ENCODE data around the gene MCUR1. TPM values are rescaled to one million over a fixed set of nuclear protein-coding genes. Genes with fewer than 3 reads are reported as not detected.

MCUR1 gene
- total RNA-seq, 2 experiments from 2014 or later: 3.2 to 4.5 TPM

DNA sequence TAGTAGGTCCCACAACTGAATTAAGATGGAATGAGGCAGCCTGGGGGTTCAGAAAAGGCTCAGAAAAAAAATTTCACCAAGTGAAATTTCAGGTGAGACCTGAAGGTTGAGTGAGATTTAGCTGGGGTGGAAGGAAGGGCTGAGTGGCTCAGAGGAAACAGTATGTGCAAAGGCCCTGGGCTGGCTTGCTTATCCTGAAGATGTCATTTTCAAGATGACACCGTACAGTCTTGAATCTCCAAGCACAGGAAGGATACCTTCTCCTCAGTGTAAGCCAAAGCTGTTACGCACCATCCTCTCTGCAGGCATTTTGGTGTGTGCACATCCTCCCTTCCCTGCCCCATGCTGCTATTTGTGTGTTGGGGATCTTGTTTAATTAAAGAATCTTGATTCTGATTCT is 59.7 kb downstream of the MCUR1 start:
- Mint-ChIP-seq H3K4me3 (no peak overlapping the region), H3K36me3 (ENCODE audit: low read depth) (no peaks in the 10 kb centered on the region), H3K27ac (no peak overlapping the region), H3K4me1 (ENCODE audit: low read depth) (no peaks in the 10 kb centered on the region), H3K9me3 (no peaks in the 10 kb centered on the region), H3K27me3 (no peaks in the 10 kb centered on the region)
- POLR2A ChIA-PET: no interaction called here
- Histone ChIP-seq H3K4me1 (ENCODE audit: insufficient read depth, low read length) (peaks cover 4% of the 10 kb centered on the region), H3K9me3 (ENCODE audit: control insufficient read depth in 1 of 2, insufficient read depth in 1 of 2, low read length in 2 of 2) (no peaks in the 10 kb centered on the region), H3K27me3 (ENCODE audit: control insufficient read depth in 1 of 2, insufficient read depth in 2 of 2, low read length in 2 of 2) (no peaks in the 10 kb centered on the region), H3K4me3 (ENCODE audit: low read length) (no peak overlapping the region), H3K27ac (ENCODE audit: low read depth in 1 of 2, low read length in 2 of 2) (no peak overlapping the region), H3K36me3 (ENCODE audit: insufficient read depth, low read length) (no peaks in the 10 kb centered on the region)
- CTCF ChIA-PET: no interaction called here
- TF ChIP-seq, protein P1, sequence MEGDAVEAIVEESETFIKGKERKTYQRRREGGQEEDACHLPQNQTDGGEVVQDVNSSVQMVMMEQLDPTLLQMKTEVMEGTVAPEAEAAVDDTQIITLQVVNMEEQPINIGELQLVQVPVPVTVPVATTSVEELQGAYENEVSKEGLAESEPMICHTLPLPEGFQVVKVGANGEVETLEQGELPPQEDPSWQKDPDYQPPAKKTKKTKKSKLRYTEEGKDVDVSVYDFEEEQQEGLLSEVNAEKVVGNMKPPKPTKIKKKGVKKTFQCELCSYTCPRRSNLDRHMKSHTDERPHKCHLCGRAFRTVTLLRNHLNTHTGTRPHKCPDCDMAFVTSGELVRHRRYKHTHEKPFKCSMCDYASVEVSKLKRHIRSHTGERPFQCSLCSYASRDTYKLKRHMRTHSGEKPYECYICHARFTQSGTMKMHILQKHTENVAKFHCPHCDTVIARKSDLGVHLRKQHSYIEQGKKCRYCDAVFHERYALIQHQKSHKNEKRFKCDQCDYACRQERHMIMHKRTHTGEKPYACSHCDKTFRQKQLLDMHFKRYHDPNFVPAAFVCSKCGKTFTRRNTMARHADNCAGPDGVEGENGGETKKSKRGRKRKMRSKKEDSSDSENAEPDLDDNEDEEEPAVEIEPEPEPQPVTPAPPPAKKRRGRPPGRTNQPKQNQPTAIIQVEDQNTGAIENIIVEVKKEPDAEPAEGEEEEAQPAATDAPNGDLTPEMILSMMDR (IDR thresholded peaks at IDR 0.05): no peak
- ATAC-seq (ENCODE audit: poor library complexity) (no peak), DNase-seq (no peak)
- intact Hi-C loops (cut with DNase I, micrococcal nuclease): no loop called here

DNA sequence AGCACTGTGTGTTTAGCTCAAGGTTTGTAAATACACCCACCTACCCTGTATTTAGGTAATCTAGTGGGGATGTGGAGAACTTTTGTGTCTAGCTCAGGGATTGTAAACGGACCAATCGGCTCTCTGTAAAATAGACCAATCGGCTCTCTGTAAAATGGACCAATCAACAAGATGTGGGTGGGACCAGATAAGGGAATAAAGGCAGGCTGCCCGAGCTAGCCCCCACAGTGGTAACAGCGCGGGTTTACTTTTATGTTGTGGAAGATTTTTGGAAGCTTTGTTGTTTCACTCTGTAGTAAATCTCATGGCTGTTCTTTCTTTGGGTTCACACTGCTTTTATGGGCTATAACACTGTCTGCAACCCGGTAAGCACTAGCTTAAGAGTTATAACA is 70.6 kb downstream of the MCUR1 start:
- intact Hi-C loops (cut with DNase I, micrococcal nuclease): no loop called here
- no peak overlapping the region for H3K4me3 ChIP-seq (ENCODE audit: low read length)
- H3K4me3 Mint-ChIP-seq: no peak overlapping the region
- no peaks in the 10 kb centered on the region for H3K27me3 Mint-ChIP-seq
- H3K36me3 Mint-ChIP-seq (ENCODE audit: low read depth): no peaks in the 10 kb centered on the region
- H3K4me1 ChIP-seq (ENCODE audit: insufficient read depth, low read length): peaks cover 8% of the 10 kb centered on the region
- no peak overlapping the region for H3K27ac Mint-ChIP-seq
- no peaks in the 10 kb centered on the region for H3K9me3 Mint-ChIP-seq
- TF ChIP-seq, protein P1 (IDR thresholded peaks at IDR 0.05): no peak
- peaks cover 4% of the 10 kb centered on the region for H3K4me1 Mint-ChIP-seq (ENCODE audit: low read depth)
- DNase-seq (no peak), ATAC-seq (ENCODE audit: poor library complexity) (no peak)
- H3K9me3 ChIP-seq (ENCODE audit: control insufficient read depth in 1 of 2, insufficient read depth in 1 of 2, low read length in 2 of 2): peaks cover 0 to 27% of the 10 kb centered on the region in 2 experiments
- H3K27ac ChIP-seq (ENCODE audit: low read depth in 1 of 2, low read length in 2 of 2): no peak overlapping the region
- POLR2A ChIA-PET: interaction anchor here (0.8 kb wide), 1 partner anchor 32 kb away, joined by 3 read pairs; the partner anchor contains the start of gene RANBP9
- no peaks in the 10 kb centered on the region for H3K27me3 ChIP-seq (ENCODE audit: control insufficient read depth in 1 of 2, insufficient read depth in 2 of 2, low read length in 2 of 2)
- no peaks in the 10 kb centered on the region for H3K36me3 ChIP-seq (ENCODE audit: insufficient read depth, low read length)
- CTCF ChIA-PET: no interaction called here

DNA sequence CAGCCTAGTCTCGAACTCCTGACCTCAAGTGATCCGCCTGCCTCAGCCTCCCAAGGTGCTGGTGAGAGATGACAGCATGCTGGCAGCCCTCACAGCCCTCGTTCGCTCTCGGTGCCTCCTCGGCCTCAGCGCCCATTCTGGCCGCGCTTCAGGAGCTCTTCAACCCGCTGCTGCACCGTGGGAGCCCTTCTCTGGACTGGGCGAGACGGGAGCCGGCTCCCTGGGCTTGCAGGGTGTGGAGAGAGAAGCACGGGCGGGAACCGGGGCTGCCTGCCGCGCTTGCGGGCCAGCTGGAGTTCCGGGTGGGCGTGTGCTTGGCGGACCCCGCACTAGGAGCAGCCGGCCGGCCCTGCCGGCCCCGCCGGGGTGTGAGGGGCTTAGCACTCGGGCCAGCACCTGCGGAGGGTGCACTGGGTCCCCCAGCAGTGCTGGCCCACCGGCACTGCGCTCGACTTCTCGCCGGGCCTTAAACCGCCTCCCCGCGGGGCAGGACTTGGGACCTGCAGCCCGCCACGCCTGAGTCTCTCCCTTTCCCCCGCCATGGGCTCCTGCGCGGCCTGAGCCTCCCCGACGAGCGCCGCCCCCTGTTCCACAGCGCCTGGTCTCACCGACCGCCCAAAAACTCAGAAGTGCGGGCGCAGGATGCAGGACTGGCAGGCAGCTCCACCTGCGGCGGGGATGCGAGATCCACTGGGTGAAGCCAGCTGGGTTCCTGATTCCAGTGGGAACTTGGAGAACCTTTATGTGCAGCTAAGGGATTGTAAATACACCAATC is 71.2 kb downstream of the MCUR1 start:
- ATAC-seq (ENCODE audit: poor library complexity): no peak
- intact Hi-C loops (cut with DNase I, micrococcal nuclease): no loop called here
- ChIA-PET POLR2A (interaction anchor here (0.8 kb wide), 1 partner anchor 31 kb away, joined by 3 read pairs; the partner anchor contains the start of gene RANBP9), CTCF (no interaction called here)
- Histone ChIP-seq H3K36me3 (ENCODE audit: insufficient read depth, low read length) (no peaks in the 10 kb centered on the region), H3K27me3 (ENCODE audit: control insufficient read depth in 1 of 2, insufficient read depth in 2 of 2, low read length in 2 of 2) (no peaks in the 10 kb centered on the region), H3K4me3 (ENCODE audit: low read length) (no peak overlapping the region), H3K4me1 (ENCODE audit: insufficient read depth, low read length) (peaks cover 5% of the 10 kb centered on the region), H3K9me3 (ENCODE audit: control insufficient read depth in 1 of 2, insufficient read depth in 1 of 2, low read length in 2 of 2) (peaks cover 0 to 26% of the 10 kb centered on the region in 2 experiments), H3K27ac (ENCODE audit: low read depth in 1 of 2, low read length in 2 of 2) (no peak overlapping the region)
- no peak for DNase-seq
- no peaks in the 10 kb centered on the region for H3K27me3 Mint-ChIP-seq
- no peak overlapping the region for H3K27ac Mint-ChIP-seq
- peaks cover 4% of the 10 kb centered on the region for H3K4me1 Mint-ChIP-seq (ENCODE audit: low read depth)
- H3K4me3 Mint-ChIP-seq: no peak overlapping the region
- H3K9me3 Mint-ChIP-seq: no peaks in the 10 kb centered on the region
- no peaks in the 10 kb centered on the region for H3K36me3 Mint-ChIP-seq (ENCODE audit: low read depth)
- TF ChIP-seq, protein P1 (IDR thresholded peaks at IDR 0.05): no peak

Measured in CD4-positive, alpha-beta T cell (primary cell).